AG08396 (cell line): Measurements from ENCODE around the gene ANKH.
A peak's percentile ranks its signal among the peaks of the same experiment; 100 is the strongest.

ENCODE experiments used
- DNase-seq: peaks from one replicate; pipeline ENCODE4 v3.0.0; 2012; ENCODE audit warnings: low spot score, mixed read lengths

The ANKH gene

GRCh38 chr5:14790220-14790619 lies 81.4 kb downstream of the ANKH start:
- no peak for DNase-seq

- DNase-seq: no peak
Measured at GRCh38 chr5:14787801-14788579, 83.6 kb downstream of the ANKH start.

GRCh38 chr5:14783691-14784090 lies 87.9 kb downstream of the ANKH start:
- no peak for DNase-seq

GRCh38 chr5:14782591-14782990 lies 89.0 kb downstream of the ANKH start:
- DNase-seq: no peak

GRCh38 chr5:14781106-14781505 lies 90.5 kb downstream of the ANKH start:
- no peak for DNase-seq

- no peak for DNase-seq
Measured at GRCh38 chr5:14779975-14780374, 91.6 kb downstream of the ANKH start.

- no peak for DNase-seq
Measured at GRCh38 chr5:14778792-14779070, 92.8 kb downstream of the ANKH start.

- no peak for DNase-seq
Measured at GRCh38 chr5:14777932-14778791, 93.4 kb downstream of the ANKH start.

- no peak for DNase-seq
Measured at GRCh38 chr5:14777187-14777586, 94.4 kb downstream of the ANKH start.

- no peak for DNase-seq
Measured at GRCh38 chr5:14776602-14777001, 95.0 kb downstream of the ANKH start.

- DNase-seq: peak; percentile 11
Measured at GRCh38 chr5:14775857-14776256, 95.7 kb downstream of the ANKH start.

GRCh38 chr5:14773588-14773987 lies 98.0 kb downstream of the ANKH start:
- no peak for DNase-seq

- DNase-seq: no peak
Measured at GRCh38 chr5:14771972-14772371, 99.6 kb downstream of the ANKH start.

GRCh38 chr5:14771189-14771588 lies 100.4 kb downstream of the ANKH start:
- no peak for DNase-seq

GRCh38 chr5:14768508-14769365 lies 102.8 kb downstream of the ANKH start:
- no peak for DNase-seq

- DNase-seq: no peak
Measured at GRCh38 chr5:14767735-14768507, 103.7 kb downstream of the ANKH start.

- no peak for DNase-seq
Measured at GRCh38 chr5:14767053-14767452, 104.5 kb downstream of the ANKH start.

GRCh38 chr5:14766584-14766983 lies 105.0 kb downstream of the ANKH start:
- no peak for DNase-seq

- no peak for DNase-seq
Measured at GRCh38 chr5:14765587-14765986, 106.0 kb downstream of the ANKH start.

GRCh38 chr5:14762549-14763216 lies 108.9 kb downstream of the ANKH start:
- DNase-seq: no peak

GRCh38 chr5:14760548-14761002 lies 111.0 kb downstream of the ANKH start:
- DNase-seq: no peak
